Central memory CD4-positive, alpha-beta T cell (primary cell): ENCODE measurements around the gene WNK4.

Experiments used
- DNase-seq: peaks from one replicate; pipeline ENCODE4 v3.0.0; 2022

Gene WNK4

GRCh38 chr17:42773290-42774035 is 6.9 kb upstream of the WNK4 start, which contains the start of gene VPS25:
Gene VPS25, plus strand, starts transcription at chr17:42773449. Its CDS starts 27 bp downstream, at chr17:42773476.
- peak; percentile 64 for DNase-seq

GRCh38 chr17:42774066-42774745 is 6.2 kb upstream of the WNK4 start:
- no peak for DNase-seq

GRCh38 chr17:42775534-42776098 is 4.8 kb upstream of the WNK4 start:
- DNase-seq = no peak

GRCh38 chr17:42778570-42778969 is 1.8 kb upstream of the WNK4 start:
- no peak for DNase-seq

- DNase-seq = no peak
These were observed 990 bp upstream of the WNK4 start for GRCh38 chr17:42779304-42779935.

- no peak for DNase-seq
These were observed 635 bp downstream of the WNK4 start for GRCh38 chr17:42780851-42781638.

- no peak for DNase-seq
These were observed 1.3 kb downstream of the WNK4 start for GRCh38 chr17:42781639-42782165.

- DNase-seq = no peak
These were observed 2.0 kb downstream of the WNK4 start for GRCh38 chr17:42782166-42783061.

GRCh38 chr17:42783062-42783790 is 2.8 kb downstream of the WNK4 start:
- DNase-seq = no peak

GRCh38 chr17:42783791-42784138 is 3.4 kb downstream of the WNK4 start:
- no peak for DNase-seq

GRCh38 chr17:42784409-42784808 is 4.0 kb downstream of the WNK4 start:
- no peak for DNase-seq

GRCh38 chr17:42784811-42785592 is 4.6 kb downstream of the WNK4 start:
- DNase-seq = no peak

- no peak for DNase-seq
These were observed 6.9 kb downstream of the WNK4 start for GRCh38 chr17:42787266-42787665.

- DNase-seq = no peak
These were observed 11.5 kb downstream of the WNK4 start for GRCh38 chr17:42791948-42792347.

- DNase-seq = no peak
These were observed 12.1 kb downstream of the WNK4 start for GRCh38 chr17:42792545-42792944.

GRCh38 chr17:42795061-42795460 is 14.7 kb downstream of the WNK4 start:
- no peak for DNase-seq

GRCh38 chr17:42795465-42795864 is 15.1 kb downstream of the WNK4 start:
- DNase-seq = no peak

- DNase-seq = no peak
These were observed 15.8 kb downstream of the WNK4 start for GRCh38 chr17:42796066-42796758.
